K562 (cell line): ENCODE results near the gene ZNHIT1. TPM values are rescaled to one million over a fixed set of nuclear protein-coding genes. Genes with fewer than 3 reads are reported as not detected.

Experiments
- CGGBP1 ChIP-seq: fragments of 250-450 bp; sonication (Bioruptor Pico); IDR thresholded peaks from 2 replicates; pipeline ENCODE4 v1.9.0; 2021; ENCODE audit warnings: mild to moderate bottlenecking
- DEAF1 ChIP-seq: fragments of 450-650 bp; formaldehyde crosslinking; IDR thresholded peaks from 2 replicates; pipeline ENCODE4 v1.4.0; 2020; ENCODE audit warnings: mild to moderate bottlenecking, moderate library complexity
- DIDO1 ChIP-seq: fragments of 450-650 bp; IDR thresholded peaks from 2 replicates; pipeline ENCODE4 v1.6.1; 2016; ENCODE audit warnings: low read depth, missing biosample characterization, missing genetic modification characterization
- EGR1 ChIP-seq: fragments of 450-650 bp; conservative IDR thresholded peaks from 2 replicates; pipeline ENCODE4 v1.6.1; 2017; ENCODE audit warnings: mild to moderate bottlenecking
- EHMT2 ChIP-seq: fragments of 450-650 bp; IDR thresholded peaks from 2 replicates; pipeline ENCODE4 v1.6.1; 2018; ENCODE audit warnings: antibody characterized with exemption
- GTF2F1 ChIP-seq: IDR thresholded peaks from 2 replicates; pipeline ENCODE4 v1.6.1; 2011; ENCODE audit warnings: low read depth, low read length, improper control_type of control experiment
- IFI16 ChIP-seq: fragments of 250-450 bp; sonication (Bioruptor Pico); IDR thresholded peaks from 2 replicates; pipeline ENCODE4 v2.1.2; 2022; ENCODE audit warnings: mild to moderate bottlenecking, inconsistent platforms
- MTA3 ChIP-seq: fragments of 450-650 bp; formaldehyde crosslinking; IDR thresholded peaks from 2 replicates; pipeline ENCODE4 v1.6.1; 2017; ENCODE audit warnings: mild to moderate bottlenecking, borderline replicate concordance
- MXD1 ChIP-seq: fragments of 250-450 bp; sonication (Bioruptor Pico); IDR thresholded peaks from 2 replicates; pipeline ENCODE4 v1.8.0; 2021; ENCODE audit warnings: borderline replicate concordance, mild to moderate bottlenecking, moderate library complexity; ENCODE audit not compliant: poor library complexity, severe bottlenecking
- PHB ChIP-seq: fragments of 250-450 bp; sonication (Bioruptor Pico); IDR thresholded peaks from 2 replicates; pipeline ENCODE4 v1.5.0; 2021
- PPARD ChIP-seq: fragments of 250-450 bp; sonication (Bioruptor Pico); IDR thresholded peaks from 2 replicates; pipeline ENCODE4 v1.8.0; 2022; ENCODE audit warnings: inconsistent platforms, mild to moderate bottlenecking, moderate library complexity
- RAD21 ChIP-seq, 2 experiments: fragments of 250-450 bp in 1 of 2; fragments of 450-650 bp in 1 of 2; sonication (Bioruptor Pico) in 1 of 2; formaldehyde crosslinking in 1 of 2; IDR thresholded peaks in 1 of 2; conservative IDR thresholded peaks in 1 of 2; 2 replicates each; pipeline versions ENCODE4 v1.4.0 to v1.8.0; 2020 to 2022; ENCODE audit warnings: mild to moderate bottlenecking in 2 of 2, moderate library complexity in 1 of 2
- SAP30 ChIP-seq: fragments of 200-600 bp; sonication (generic); IDR thresholded peaks from 2 replicates; pipeline ENCODE4 v1.6.1; 2012; ENCODE audit warnings: borderline replicate concordance, low read depth, mild to moderate bottlenecking, moderate library complexity, low read length, control low read depth, inconsistent platforms; ENCODE audit not compliant: insufficient read depth, poor library complexity, severe bottlenecking
- SIX5 ChIP-seq, 2 experiments: IDR thresholded peaks; 2 replicates each; pipeline ENCODE4 v1.6.1; 2011; ENCODE audit warnings: low read length in 2 of 2, borderline replicate concordance in 1 of 2, low read depth in 1 of 2, mild to moderate bottlenecking in 1 of 2, moderate library complexity in 1 of 2; ENCODE audit not compliant: insufficient read depth in 1 of 2
- SNRNP70 ChIP-seq: fragments of 200-400 bp; formaldehyde crosslinking; optimal IDR thresholded peaks from 2 replicates; pipeline ENCODE3; 2017; ENCODE audit warnings: low read depth, low read length
- SP2 ChIP-seq: IDR thresholded peaks from 2 replicates; pipeline ENCODE4 v1.6.1; 2011; ENCODE audit warnings: mild to moderate bottlenecking, low read depth, low read length, moderate library complexity; ENCODE audit not compliant: poor library complexity, severe bottlenecking; ENCODE audit errors: extremely low read depth
- THAP12 ChIP-seq: fragments of 250-450 bp; sonication (Bioruptor Pico); IDR thresholded peaks from 2 replicates; pipeline ENCODE4 v1.9.0; 2021; ENCODE audit warnings: mild to moderate bottlenecking, inconsistent platforms
- ZBTB12 ChIP-seq: fragments of 250-450 bp; sonication (Bioruptor Pico); IDR thresholded peaks from 2 replicates; pipeline ENCODE4 v1.4.0; 2020
- ZBTB7A ChIP-seq: IDR thresholded peaks from 2 replicates; pipeline ENCODE4 v1.6.1; 2011; ENCODE audit warnings: low read depth, mild to moderate bottlenecking, low read length, moderate library complexity, borderline replicate concordance; ENCODE audit not compliant: control insufficient read depth
- ZNF121 ChIP-seq: sonication (generic); formaldehyde crosslinking; conservative IDR thresholded peaks from 2 replicates; pipeline ENCODE4 v1.8.0; 2022; ENCODE audit warnings: missing genetic modification reagents
- ZNF75A ChIP-seq: fragments of 450-650 bp; formaldehyde crosslinking; IDR thresholded peaks from 2 replicates; pipeline ENCODE4 v1.4.0; 2020; ENCODE audit warnings: mild to moderate bottlenecking
- ZNF778 ChIP-seq: fragments of 450-650 bp; formaldehyde crosslinking; IDR thresholded peaks from 2 replicates; pipeline ENCODE4 v1.4.0; 2020; ENCODE audit warnings: mild to moderate bottlenecking, moderate library complexity
- ZZZ3 ChIP-seq: fragments of 450-650 bp; IDR thresholded peaks from 2 replicates; pipeline ENCODE4 v1.6.1; 2016; ENCODE audit warnings: antibody characterized with exemption, mild to moderate bottlenecking, moderate library complexity
- polyA plus RNA-seq, 8 experiments: library from polyadenylated mRNA; depleted of rRNA in 4 of 8; stranded (reverse) in 5 of 8; unstranded in 3 of 8; fragments of >200 nt; fragmentation: Nextera tagmentation in 2 of 8; fragmentation: Illumina TruSeq in 1 of 8; extraction: Ambion mirVana in 2 of 8; extraction: Trizol in 1 of 8; gene quantifications; 2 replicates each; pipeline versions ENCODE4 v1.2.1 to v1.2.3, GENCODE V29; 2011 to 2014; ENCODE audit warnings: inconsistent platforms in 1 of 8, missing spikeins in 1 of 8
- total RNA-seq, 7 experiments: library from RNA; depleted of rRNA in 6 of 7; stranded (reverse); fragments of >200 nt in 6 of 7; fragmentation: Illumina TruSeq in 2 of 7; extraction: Trizol in 2 of 7; gene quantifications; 2 replicates each; pipeline versions ENCODE4 v1.2.1 to v1.2.3, GENCODE V29; 2011 to 2021; ENCODE audit warnings: low replicate concordance in 1 of 7

ZNHIT1 gene
- total and polyA plus RNA-seq, 9 of the 15 experiments (the other 6 are each of a cell fraction or from before 2014, with no cell fraction given) = 6.4 to 162 (median 70.1) TPM

- TF ChIP-seq ZZZ3 (no peak), ZNF778 (CRISPR knock-in tag) (no peak), ZNF75A (no peak), IFI16 (no peak), SNRNP70 (no peak), MTA3 (peak; percentile 15; the same call in 1 of the 2 replicates), MXD1 (CRISPR knock-in tag) (no peak), EHMT2 (no peak), PPARD (no peak), ZBTB7A (peak; percentile 14; the same call in 1 of the 2 replicates), EGR1 (no peak), ZNF121 (no peak), GTF2F1 (no peak), RAD21 (CRISPR knock-in tag; conservative IDR thresholded peaks at IDR 0.05 in 1 of 2, IDR thresholded peaks at IDR 0.05 in 1 of 2) (no peak), THAP12 (CRISPR knock-in tag) (peak; percentile 23; the same call in 1 of the 2 replicates), ZBTB12 (no peak), DIDO1 (tag) (no peak), SP2 (no peak), SAP30 (peak; percentile 20), PHB (CRISPR knock-in tag) (0 out of 2 replicates have a peak, but pooled peaks have one; percentile 39), CGGBP1 (no peak), SIX5 (IDR thresholded peaks at IDR 0.05; ENCODE audit: borderline replicate concordance in 1 of 2, insufficient read depth in 1 of 2, low read depth in 1 of 2, low read length in 2 of 2) (no peak), DEAF1 (CRISPR knock-in tag) (no peak)
Measured at GRCh38 chr7:101216860-101217387, 1.0 kb upstream of the ZNHIT1 start (continued).
